NCI-H187 treated with DMSO at 0.1 percent for 48 hours (cell line): ENCODE data around the gene PBX1.
A peak's percentile ranks its signal among the peaks of the same experiment; 100 is the strongest.
"Not testable (repeated sequence)": the region's sequence is repeated elsewhere in the genome, so short reads cannot be mapped to it uniquely, and the experiment has no call there.

Source experiments
- DNase-seq: peaks from one replicate; lab custom pipeline; 2025; lab: John Stamatoyannopoulos, UW

The PBX1 gene

DNA sequence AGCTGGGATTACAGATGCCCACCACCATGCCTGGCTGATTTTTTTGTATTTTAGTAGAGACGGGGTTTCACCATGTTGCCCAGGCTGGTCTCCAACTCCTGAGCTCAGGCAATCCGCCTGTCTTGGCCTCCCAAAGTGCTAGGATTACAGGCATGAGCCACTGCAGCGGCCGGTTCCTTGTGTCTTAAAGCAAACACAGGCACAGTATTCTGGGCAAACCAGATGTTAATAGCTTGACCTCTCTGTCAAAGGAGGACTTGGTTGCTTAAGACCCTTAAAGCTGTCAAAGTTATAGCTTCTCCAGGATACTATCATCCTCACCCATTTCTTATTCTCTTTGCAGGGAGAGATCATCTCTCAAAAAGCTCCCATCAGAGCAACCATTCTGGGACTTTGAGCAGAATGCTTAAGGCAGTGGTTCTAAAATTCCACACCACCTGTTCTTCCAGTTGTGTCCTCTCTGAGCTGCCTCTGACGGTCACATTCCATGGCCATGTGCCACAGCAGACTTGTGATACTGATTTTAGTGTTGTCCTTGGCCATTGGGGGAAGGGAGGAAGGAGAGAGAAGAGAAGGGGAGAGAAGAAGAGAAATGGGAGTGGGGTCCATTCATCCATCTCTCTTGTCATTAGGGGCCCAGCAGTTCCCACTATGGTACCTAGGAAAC is 81.8 kb downstream of the PBX1 start:
- DNase-seq = no peak

DNA sequence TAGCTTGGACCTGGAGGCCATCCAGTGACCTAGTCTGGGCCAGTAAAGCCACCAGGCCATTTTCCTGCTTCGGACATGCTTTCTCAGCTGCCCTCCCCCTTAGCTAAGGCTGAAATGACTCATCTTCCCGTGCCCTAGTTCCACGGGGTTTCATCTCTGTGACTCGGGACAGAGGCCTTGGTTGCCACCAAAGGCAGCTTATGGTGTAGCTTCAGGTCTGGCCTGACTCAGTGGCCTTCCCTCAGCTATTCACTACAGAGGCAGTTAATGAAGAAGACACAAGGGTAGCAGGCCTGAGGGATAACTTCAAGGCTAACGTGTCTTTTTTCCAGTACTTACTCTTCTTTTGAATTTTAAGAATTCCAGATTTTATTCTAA is 82.4 kb downstream of the PBX1 start:
- DNase-seq = no peak

DNA sequence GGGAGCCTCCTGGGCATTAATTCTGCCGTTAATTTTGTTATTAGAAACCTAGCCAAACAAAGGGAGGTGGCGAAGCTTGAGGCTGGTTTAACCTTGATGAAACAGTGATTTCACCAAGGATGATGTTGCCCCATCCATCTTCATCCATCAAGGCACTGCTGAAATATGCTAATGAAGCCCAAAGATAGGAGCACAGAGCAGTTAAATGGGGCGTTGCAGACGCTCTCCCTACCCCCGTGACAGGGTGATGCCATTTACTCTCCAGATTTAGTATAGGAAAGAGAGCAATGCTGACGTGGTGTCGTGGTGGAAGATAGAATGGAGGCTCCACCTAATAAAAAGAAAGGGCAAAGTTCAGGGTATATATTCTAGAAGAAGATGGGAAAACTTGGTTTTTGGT is 84.0 kb downstream of the PBX1 start:
- DNase-seq = no peak

DNA sequence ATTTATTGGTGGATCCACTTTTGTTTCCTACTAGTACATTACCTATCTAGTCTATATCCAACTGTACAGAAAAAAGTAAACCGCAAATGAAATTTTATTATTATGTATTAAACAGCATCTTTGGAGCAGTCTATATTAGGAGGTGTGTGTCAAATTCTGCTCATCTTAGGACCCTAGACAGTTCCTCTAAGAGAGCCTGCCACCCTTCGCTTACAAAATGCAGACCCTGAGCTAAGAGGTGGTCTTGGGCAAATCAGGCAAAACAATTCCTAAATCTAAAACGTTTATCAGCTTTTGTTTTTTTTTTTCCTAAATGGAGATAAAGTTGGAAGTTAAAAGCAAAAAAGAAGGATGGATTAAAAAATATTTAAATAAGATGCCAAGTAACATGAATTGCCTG is 85.3 kb downstream of the PBX1 start:
- DNase-seq = no peak

DNA sequence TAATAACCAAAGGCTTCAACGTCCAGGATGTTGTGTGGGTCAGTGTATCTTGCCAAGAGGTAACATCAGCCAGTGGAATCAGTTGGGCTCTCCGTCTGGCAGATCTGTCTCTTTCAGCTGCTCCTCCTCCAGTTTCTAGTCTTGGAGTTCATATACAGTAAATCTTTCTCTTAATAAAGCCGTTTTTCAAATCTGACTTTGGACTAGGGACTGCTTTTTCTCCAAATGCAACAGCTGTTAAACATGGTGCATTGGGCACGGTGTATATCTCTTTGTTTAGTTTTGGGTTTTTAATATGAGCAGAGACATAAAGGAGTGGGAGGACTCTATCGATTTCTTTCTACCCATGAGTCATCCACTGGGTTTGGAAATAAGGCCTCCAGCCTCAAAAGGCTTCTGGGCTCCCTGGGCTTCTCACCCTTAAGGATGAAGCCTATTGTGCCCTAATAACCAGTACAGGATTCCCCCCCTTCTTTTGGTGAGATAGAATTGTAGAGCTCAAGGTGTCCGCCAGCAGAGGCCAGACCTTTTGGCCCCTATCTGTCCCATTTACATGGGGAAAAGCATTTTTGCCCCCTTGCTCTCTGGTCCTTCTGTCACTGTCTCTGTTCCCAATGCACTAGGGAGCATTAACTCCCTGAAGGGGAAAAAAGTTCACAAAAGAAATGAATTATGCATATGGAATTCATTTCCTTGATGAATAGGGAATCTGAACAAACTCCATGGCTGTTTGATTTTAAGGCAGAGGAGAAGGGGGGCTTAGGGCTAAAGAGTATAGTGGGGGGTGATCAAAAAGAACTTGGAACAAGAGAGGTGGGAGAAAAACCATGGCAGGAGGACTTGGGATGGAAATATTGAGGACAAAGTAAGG is 86.0 kb downstream of the PBX1 start:
- no peak for DNase-seq

DNA sequence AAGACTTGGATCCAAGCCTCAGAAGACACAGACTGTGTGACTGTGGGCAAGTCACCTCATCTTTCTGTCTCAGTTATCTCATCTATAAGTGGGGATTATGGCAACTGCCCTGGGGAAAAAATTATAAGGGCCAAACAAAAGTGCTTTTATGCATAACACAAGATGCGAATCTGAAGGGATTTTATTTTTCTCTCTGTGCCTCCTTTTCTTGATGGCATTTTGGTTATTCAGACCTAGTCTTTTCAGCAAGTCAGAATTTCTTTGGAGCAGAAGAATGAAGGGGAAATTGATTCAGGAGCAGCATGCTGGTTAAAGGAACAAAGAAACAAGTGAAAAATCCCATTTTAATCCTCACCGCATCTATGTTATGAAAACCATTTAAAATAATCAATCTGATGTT is 86.9 kb downstream of the PBX1 start:
- no peak for DNase-seq

DNA sequence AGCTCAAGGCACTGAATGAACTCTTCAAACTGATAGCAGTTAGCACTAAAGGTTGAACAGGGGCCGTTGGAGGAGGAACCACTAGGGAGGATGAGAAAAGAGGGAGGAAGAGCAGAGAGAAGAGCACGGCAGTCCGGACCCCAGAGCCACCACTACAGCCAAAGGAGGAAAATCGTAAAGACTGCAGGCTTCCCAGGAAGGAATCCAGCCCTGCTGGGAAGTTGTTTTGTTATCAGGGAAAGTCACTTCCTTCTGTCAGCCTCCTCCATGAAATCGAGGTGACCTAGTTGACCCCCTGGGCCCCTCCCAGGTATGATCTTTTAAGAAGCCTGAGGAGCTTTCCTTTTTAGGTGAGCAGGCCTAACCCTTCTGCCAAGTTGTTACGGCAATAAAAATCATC is 88.2 kb downstream of the PBX1 start:
- DNase-seq = no peak

DNA sequence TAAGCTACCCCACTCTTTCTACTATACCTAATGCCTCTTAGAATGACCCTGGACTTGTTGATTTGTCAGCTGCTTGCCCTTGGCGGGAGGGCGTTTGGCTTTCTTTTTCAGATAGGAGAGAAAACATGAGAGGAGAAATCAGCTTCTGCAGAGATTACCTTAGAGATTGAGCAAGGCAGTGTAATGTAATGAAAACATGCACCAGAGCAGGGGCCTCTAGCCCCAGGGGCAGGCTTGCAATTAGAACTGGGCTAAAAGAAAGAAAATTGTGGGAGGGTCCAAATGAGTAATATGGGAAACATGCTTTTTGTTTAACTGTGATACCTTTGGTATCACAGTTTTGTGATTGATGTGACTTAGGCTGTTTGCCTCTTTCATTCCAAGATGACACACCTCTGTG is 89.7 kb downstream of the PBX1 start:
- no peak for DNase-seq

DNA sequence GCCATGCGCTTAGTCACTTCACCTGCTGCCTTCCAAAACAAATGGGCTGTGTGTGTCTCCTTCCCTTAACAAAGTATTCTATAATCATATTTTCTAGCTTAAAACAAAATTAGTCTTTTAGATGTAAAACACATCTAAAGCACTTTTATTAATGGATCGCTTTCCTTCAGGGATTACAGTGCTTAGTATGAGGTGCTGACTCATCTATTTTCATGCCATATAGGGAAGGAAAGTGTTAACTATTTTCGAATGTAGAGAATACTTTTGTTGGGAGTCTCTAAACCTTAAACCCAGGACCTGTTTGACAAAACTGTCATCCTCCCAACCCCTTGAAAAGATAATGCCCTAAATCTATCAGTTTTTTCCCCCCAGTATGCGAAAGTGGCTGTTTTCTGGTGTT is 90.2 kb downstream of the PBX1 start:
- no peak for DNase-seq

DNA sequence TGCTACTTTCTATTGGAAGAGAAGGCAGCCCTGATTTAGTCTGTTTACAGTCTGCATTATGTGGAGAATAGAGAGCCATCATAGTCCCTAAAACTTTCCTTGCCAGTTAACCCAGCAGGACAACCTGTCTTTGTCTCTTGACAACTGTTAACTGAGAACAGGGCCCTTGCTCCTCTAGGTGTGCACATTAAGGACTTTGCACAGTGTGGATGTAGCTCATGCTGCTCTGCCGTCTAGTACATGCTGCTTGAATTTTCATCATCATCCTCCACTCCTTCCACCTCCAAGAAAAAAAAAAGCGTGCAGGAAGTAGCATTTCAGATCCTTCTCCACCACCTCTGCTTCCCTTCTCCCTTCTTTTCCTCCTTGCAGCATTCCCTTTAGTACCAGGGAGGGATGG is 91.5 kb downstream of the PBX1 start:
- no peak for DNase-seq

DNA sequence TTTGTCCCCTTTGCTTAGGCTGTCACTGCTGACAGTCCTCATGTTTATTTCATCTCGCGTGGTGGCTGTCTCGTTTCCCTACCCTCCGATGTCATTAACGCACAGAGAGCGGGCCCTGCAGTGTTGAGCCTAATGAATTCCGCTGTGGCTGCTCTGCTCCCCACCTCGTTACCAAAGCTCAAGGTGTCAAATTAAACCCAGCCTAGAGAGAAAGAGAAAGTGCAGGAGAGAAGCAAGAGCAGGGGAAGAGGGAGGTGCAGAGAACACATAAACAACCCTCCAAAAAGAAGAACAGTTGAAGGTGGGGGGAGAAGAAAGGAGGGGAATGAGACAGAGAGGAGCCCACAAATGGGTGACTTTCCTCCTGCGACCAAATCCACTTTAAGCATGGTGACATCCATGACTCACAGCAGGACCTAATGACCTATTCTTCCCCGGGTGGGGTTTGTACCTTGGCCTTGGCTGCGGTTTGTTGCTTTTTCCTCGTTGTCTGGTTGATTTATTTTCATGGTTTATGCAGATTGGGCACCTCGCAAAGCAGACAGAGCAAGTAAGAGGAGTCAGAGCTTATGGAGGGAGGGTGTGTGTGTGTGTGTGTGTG is 92.5 kb downstream of the PBX1 start:
- no peak for DNase-seq

DNA sequence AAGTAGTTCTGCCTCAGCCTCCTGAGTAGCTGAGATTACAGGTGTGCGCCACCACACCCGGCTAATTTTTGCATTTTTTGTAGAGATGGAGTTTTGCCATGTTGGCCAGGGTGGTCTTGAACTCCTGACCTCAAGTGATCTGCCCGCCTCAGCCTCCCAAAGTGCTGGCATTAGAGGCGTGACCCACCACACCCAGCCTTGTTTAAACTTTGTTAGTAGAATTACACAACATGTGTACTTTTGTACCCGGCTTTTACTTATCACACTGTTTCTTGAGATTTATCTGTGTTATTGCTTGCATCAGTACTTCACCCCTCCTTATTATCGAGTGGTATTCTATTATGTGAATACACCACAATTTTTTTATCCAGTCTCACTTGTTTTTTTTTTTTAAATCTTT is 94.0 kb downstream of the PBX1 start:
- not testable (repeated sequence) for DNase-seq

DNA sequence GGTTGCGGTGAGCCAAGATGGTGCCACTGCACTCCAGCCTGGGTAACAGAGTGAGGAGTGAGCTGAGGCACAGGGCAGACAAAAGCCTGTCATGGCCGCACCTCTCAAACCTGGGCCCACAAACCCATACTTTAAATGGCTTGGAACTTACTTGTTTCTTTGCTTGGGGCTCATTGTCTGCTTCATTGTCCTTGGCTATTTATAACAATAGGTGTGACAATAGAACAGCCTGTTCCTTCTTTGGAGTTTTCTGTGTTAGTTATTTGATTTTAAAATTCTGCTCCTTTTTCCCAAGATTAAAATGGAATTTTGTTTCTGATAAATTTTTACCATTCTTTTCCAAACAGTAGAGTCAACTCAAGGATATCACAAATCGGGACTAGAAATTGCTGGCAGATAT is 94.7 kb downstream of the PBX1 start:
- DNase-seq = no peak

DNA sequence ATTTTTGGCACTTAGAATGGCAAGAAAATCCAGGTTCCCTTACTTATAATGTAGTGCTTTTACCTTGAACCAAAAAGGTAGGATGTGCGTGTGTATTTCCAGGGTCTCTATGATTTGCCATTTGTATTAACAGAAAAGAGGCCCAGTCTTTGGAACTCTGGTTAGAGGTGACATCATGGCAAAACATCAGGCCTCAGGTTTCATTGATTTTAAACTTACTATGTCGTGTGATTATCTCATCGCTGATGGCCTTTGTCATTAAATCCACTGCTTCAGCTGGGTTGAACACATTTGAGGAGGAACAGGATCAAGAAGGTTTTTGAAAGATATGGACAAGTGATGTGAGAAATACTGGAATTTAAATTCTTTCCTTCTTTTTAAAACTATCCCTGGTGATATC is 95.2 kb downstream of the PBX1 start:
- DNase-seq = no peak

DNA sequence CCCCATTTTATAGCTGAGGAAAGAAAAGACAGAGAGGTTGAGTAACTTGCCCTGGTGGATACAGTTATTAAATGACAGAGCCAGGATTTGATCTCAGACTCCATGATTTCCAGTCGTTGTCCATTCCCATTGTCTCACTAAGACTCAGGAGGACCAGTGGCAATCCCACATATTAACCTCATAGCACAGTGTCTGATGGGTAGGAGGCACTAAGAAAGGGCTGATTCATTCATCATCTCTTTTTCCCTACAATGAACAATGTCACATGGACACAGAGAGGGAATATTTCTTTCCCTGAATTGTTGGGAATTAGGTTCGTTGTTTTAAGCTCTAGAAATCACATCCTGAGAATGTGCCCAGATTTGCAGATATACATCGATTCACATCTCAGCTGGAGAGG is 99.9 kb downstream of the PBX1 start:
- no peak for DNase-seq

DNA sequence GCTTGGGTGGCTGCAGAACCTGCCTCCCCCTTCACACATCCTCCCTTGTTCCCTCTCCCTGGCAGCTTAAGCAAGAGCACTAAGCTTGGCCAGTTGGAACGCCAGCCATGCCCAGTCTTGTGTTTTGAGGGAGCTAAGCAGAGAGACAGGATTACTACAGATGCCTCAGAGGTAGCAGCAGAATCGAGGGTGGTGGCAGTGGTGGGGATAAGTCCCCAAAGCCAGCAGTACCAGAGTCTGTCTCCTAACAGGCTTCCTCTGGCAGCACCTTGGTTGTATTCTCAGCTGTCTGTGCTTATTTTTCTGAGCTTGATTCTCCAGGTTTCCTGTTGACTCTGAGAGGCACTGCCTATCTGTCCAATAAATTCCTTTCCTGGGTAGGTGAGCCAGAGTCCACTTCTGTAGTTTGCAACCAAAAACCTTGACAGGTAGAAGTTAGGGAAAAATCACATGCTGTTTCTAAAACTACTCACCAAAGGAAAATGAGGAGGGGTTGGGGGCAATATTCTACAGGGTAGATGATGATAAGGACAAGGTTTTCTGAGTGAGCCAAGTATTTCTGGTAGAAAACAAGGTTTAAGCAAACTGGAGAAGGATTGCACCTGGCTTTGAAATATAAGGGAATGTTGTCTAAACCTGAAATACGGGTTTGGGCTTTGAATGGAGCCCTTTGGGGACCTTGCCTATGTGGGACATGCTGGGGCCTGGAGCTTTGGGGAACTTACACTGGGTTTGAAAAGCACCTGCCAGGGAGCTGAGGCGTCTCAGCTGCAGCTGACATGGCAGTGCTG is 100.8 kb downstream of the PBX1 start:
- no peak for DNase-seq

DNA sequence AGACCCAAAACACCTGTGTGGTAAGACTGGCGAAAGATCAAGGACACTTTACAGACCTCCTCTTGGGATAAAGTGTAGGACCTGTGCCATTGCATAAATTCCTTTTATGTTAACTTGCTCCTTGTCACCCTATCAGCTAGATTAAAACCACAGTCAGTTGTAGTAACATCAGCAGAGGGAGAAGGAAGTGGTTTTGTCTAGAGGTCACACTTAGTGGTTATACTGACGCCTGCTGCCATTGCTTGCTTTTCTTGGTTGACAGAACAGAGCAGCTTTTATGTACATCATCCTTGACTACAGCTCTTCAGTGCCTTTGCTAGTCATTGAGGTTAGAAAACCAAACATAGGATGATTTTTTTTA is 101.4 kb downstream of the PBX1 start:
- DNase-seq = peak; percentile 95

DNA sequence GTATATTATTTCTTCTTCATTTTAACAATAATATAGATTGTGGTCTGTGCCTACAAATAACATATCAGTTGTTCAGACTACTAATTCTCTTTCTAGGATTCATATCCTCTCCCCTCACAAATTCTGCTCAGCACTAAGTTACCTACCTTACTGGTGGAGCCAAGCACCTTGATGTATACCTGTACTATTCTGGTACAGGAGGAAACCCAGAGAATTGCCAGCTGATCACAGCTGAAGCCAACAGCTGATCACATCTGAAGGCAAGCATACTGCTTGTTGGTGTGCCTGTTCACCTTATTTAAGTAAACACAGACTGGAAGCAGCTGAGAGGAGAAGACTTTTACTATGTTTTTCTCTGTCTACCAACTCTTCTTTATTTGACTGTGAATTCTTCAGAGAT is 101.8 kb downstream of the PBX1 start:
- peak; percentile 70 for DNase-seq

DNA sequence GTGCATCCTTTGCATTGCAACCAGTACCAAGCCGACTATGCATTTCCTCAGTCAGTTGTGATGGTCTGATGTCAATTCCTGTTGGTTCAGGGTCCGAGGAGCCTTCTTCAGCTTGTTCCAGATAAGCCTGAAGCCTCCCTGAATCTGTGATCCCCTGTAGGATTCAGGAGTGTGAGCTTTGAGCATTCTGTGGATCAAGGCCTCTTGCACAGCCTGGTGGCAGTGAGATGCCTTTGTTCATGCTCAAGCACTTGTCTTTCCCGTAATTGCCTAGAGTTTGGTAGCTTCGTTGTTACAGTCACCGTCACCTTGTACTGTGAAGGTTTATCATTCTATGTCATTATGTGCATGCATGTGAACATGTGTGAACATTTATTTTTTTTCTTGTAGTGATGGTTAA is 103.5 kb downstream of the PBX1 start:
- DNase-seq = no peak

DNA sequence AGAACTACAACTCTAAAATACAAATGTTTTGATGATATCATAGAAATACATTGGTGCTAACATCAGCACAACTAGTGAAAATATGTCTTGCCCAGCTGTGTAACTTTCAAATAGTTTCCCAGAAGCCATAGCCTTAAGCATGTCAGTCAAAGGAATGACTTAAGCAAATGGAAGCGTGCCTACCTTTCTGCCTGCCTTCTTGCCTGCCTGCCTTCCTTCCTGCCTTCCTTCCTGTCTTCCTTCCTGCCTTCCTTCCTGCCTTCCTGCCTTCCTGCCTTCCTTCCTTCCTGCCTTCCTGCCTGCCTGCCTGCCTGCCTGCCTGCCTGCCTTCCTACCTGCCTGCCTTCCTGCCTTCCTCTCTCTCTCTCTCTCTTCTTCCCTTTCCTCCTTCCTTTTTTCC is 104.0 kb downstream of the PBX1 start:
- no peak for DNase-seq

DNA sequence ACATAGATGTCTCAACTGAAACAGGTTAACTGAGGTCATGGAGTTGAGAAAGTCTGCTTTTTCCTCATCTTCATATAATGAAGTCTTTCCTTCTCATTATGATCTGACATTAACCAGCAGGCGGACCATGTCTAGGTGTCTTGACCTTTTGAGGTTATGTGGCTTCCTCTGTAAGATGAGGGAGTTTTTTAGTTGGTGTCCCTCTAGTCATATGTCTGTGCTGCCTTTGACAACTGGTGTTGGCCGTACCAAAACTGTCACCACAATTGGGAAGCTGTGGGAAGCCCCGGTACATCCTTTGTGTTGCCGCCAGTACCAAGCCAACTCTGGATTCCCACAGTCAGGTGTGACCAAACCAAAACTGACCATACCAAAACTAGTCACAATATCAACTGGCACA is 105.1 kb downstream of the PBX1 start:
- no peak for DNase-seq

DNA sequence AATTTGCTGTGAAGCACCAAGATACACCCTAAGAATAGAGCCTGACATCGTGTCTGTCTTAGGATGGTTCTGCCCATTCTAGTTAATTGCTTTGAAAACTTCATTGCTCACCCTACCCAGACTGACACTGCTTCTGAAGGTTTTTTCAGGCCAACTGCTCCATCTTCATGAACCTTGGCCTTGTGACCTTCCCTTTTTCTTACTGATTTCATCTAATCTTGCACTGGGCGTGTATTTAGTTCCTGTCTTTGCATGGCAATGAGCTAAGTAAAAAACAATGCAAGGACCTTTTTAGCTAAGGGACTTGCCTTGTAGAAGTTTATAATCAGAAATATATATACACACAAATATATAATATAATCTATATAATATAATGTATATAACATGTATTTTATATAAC is 108.0 kb downstream of the PBX1 start:
- no peak for DNase-seq

DNA sequence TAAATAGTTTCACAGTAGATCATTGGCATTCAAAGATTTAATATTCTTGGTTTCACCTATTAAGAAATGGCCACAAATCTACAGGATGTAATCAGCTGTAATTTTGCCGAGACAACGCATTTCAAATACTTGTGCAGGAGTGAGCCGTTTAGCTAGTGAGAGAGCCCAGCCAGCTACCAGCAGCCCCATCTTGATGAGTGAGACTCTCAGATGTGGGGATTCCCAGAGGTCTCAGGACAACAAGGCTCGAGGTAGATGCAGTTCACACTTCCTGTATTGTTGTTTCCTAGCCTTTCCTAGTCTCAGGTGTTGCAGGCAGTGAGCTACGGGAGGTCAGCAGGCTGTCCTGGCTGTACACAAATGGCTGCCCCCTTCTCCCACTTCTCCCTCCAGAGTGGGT is 108.6 kb downstream of the PBX1 start:
- DNase-seq = no peak
